HCT116 (cell line): ENCODE results near the gene AQP7. TPM values are rescaled to one million over a fixed set of nuclear protein-coding genes. Genes with fewer than 3 reads are reported as not detected.

Experiments
- ATAC-seq: fragments of 200-7000 bp; cut with Tn5 transposase; 2 replicates; pipeline ENCODE4 v1.9.1; 2020; ENCODE audit warnings: mild to moderate bottlenecking, moderate library complexity
- BruUV-seq: library from RNA; stranded (reverse); fragments of 400-500 nt; replicated peaks from 2 replicates; lab custom pipeline; 2021; lab: Mats Ljungman, UMichigan
- CTCF ChIA-PET: fragments of 300-600 bp; sonication (Branson Sonifier 250); formaldehyde crosslinking; loops from one replicate; lab custom pipeline; 2021; ENCODE audit warnings: antibody characterized with exemption; lab: Charles Lee
- POLR2A ChIA-PET: fragments of 300-600, 350-600 bp; sonication (Branson Sonifier 250); formaldehyde crosslinking; loops from one replicate; lab custom pipeline; 2021; ENCODE audit warnings: antibody characterized with exemption; lab: Charles Lee
- RAD21 ChIA-PET, 2 experiments: fragments of 300-600 bp; sonication (Branson Sonifier 250); formaldehyde crosslinking; loops; one replicate each; lab custom pipeline; 2023; ENCODE audit warnings: low total read pairs in 2 of 2; ENCODE audit not compliant: uncharacterized antibody in 2 of 2, unreplicated experiment in 2 of 2, low non-redundant PET in 1 of 2; lab: Charles Lee
- DNase-seq: peaks from one replicate; pipeline ENCODE4 v3.0.0-alpha.2; 2010; ENCODE audit warnings: low read depth, low spot score
- H2AFZ ChIP-seq: fragments of 200-600 bp; shearing (Covaris generic), sonication (generic); 2 replicates; pipeline ENCODE4 v1.6.1; 2017; ENCODE audit warnings: low read depth, mixed run types, mixed read lengths, antibody characterized with exemption, low read length; ENCODE audit not compliant: poor library complexity, severe bottlenecking
- H3K27ac ChIP-seq: 2 replicates; pipeline ENCODE4 v1.5.1; 2012; ENCODE audit warnings: low read depth, low read length
- H3K27me3 ChIP-seq: fragments of 200-600 bp; sonication (generic); 2 replicates; pipeline ENCODE4 v1.6.1; 2016; ENCODE audit warnings: mixed run types, low read length, mixed read lengths; ENCODE audit not compliant: insufficient read depth
- H3K36me3 ChIP-seq, 2 experiments: fragments of 200-500 bp in 1 of 2; fragments of 200-600 bp in 1 of 2; sonication (Bioruptor generic) in 1 of 2; sonication (generic) in 1 of 2; 2 replicates each; pipeline versions ENCODE4 v1.5.1 to v1.6.1; 2014 to 2016; ENCODE audit warnings: low read length in 2 of 2, inconsistent platforms in 1 of 2, mixed read lengths in 1 of 2, mixed run types in 1 of 2; ENCODE audit not compliant: insufficient read depth in 2 of 2, control insufficient read depth in 1 of 2
- H3K4me1 ChIP-seq, 2 experiments: fragments of 200-600 bp in 1 of 2; sonication (generic) in 1 of 2; 2 replicates each; pipeline versions ENCODE4 v1.5.1 to v1.6.1; 2012 to 2017; ENCODE audit warnings: low read length in 2 of 2, inconsistent platforms in 1 of 2, mild to moderate bottlenecking in 1 of 2, mixed read lengths in 1 of 2, mixed run types in 1 of 2, moderate library complexity in 1 of 2; ENCODE audit not compliant: insufficient read depth in 2 of 2, control insufficient read depth in 1 of 2
- H3K4me2 ChIP-seq: fragments of 200-600 bp; sonication (generic); 2 replicates; pipeline ENCODE4 v1.6.1; 2017; ENCODE audit warnings: mixed run types, low read length, mixed read lengths
- H3K4me3 ChIP-seq, 2 experiments: fragments of 200-600 bp in 1 of 2; sonication (generic) in 1 of 2; replicated peaks in 1 of 2; 2 replicates each; pipeline ENCODE4 v1.5.1; 2011 to 2016; ENCODE audit warnings: low read length in 2 of 2, control low read depth in 1 of 2, low read depth in 1 of 2, mild to moderate bottlenecking in 1 of 2, mixed read lengths in 1 of 2, mixed run types in 1 of 2
- H3K79me2 ChIP-seq: fragments of 200-600 bp; sonication (generic); 2 replicates; pipeline ENCODE4 v1.6.1; 2017; ENCODE audit warnings: mild to moderate bottlenecking, mixed run types, low read length, moderate library complexity, mixed read lengths; ENCODE audit not compliant: insufficient read depth
- H3K9ac ChIP-seq: fragments of 200-600 bp; sonication (generic); 2 replicates; pipeline ENCODE4 v1.6.1; 2016; ENCODE audit warnings: low read length, mixed read lengths
- H3K9me2 ChIP-seq: fragments of 200-600 bp; sonication (generic), shearing (Covaris generic); 2 replicates; pipeline ENCODE4 v1.6.1; 2017; ENCODE audit warnings: mixed run types, mild to moderate bottlenecking, moderate library complexity; ENCODE audit not compliant: insufficient read depth
- H3K9me3 ChIP-seq, 2 experiments: fragments of 200-500 bp in 1 of 2; fragments of 200-600 bp in 1 of 2; sonication (Bioruptor generic) in 1 of 2; sonication (generic) in 1 of 2; 2 replicates each; pipeline ENCODE4 v1.6.1; 2014 to 2017; ENCODE audit warnings: low read length in 2 of 2, mixed read lengths in 2 of 2, inconsistent platforms in 1 of 2, low read depth in 1 of 2, mild to moderate bottlenecking in 1 of 2, mixed run types in 1 of 2, moderate library complexity in 1 of 2; ENCODE audit not compliant: control insufficient read depth in 1 of 2, insufficient read depth in 1 of 2
- H4K20me1 ChIP-seq: fragments of 200-600 bp; sonication (generic), shearing (Covaris generic); 2 replicates; pipeline ENCODE4 v1.6.1; 2017; ENCODE audit warnings: mixed run types, mild to moderate bottlenecking, moderate library complexity; ENCODE audit not compliant: insufficient read depth
- ATF3 ChIP-seq: IDR thresholded peaks from 2 replicates; pipeline ENCODE4 v1.6.1; 2012
- CBX3 ChIP-seq: IDR thresholded peaks from 2 replicates; pipeline ENCODE4 v1.6.1; 2012; ENCODE audit warnings: low read depth
- CTCF ChIP-seq, 3 experiments: fragments of 200-600 bp in 1 of 3; sonication (generic) in 1 of 3; IDR thresholded peaks in 2 of 3; conservative IDR thresholded peaks in 1 of 3; 2 replicates each; pipeline ENCODE4 v1.5.1; 2012 to 2017; ENCODE audit warnings: low read depth in 2 of 3, low read length in 2 of 3, antibody characterized with exemption in 1 of 3, borderline replicate concordance in 1 of 3, control low read depth in 1 of 3, mild to moderate bottlenecking in 1 of 3, mixed read lengths in 1 of 3, mixed run types in 1 of 3, moderate library complexity in 1 of 3; ENCODE audit not compliant: insufficient read depth in 1 of 3
- ELF1 ChIP-seq: IDR thresholded peaks from 2 replicates; pipeline ENCODE4 v1.6.1; 2012; ENCODE audit warnings: low read depth, borderline replicate concordance
- EZH2 ChIP-seq: fragments of 200-600 bp; sonication (generic); IDR thresholded peaks from 2 replicates; pipeline ENCODE4 v1.6.1; 2017; ENCODE audit warnings: antibody characterized with exemption, mixed run types
- FOSL1 ChIP-seq: IDR thresholded peaks from 2 replicates; pipeline ENCODE4 v1.6.1; 2012; ENCODE audit warnings: low read depth
- POLR2AphosphoS5 ChIP-seq: IDR thresholded peaks from 2 replicates; pipeline ENCODE4 v1.6.1; 2011; ENCODE audit warnings: mild to moderate bottlenecking, low read depth, low read length, moderate library complexity
- RAD21 ChIP-seq: IDR thresholded peaks from 2 replicates; pipeline ENCODE4 v1.6.1; 2012; ENCODE audit warnings: low read depth, mild to moderate bottlenecking
- SIN3A ChIP-seq: IDR thresholded peaks from 2 replicates; pipeline ENCODE4 v1.6.1; 2012; ENCODE audit warnings: low read depth
- SP1 ChIP-seq: IDR thresholded peaks from 2 replicates; pipeline ENCODE4 v1.6.1; 2012; ENCODE audit warnings: low read depth
- SRF ChIP-seq: IDR thresholded peaks from 2 replicates; pipeline ENCODE4 v1.6.1; 2012; ENCODE audit warnings: low read depth
- YY1 ChIP-seq: IDR thresholded peaks from 2 replicates; pipeline ENCODE4 v1.6.1; 2011; ENCODE audit warnings: low read length, low read depth, moderate library complexity, mild to moderate bottlenecking; ENCODE audit not compliant: insufficient replicate concordance; ENCODE audit errors: extremely low read depth
- ZBTB33 ChIP-seq: IDR thresholded peaks from 2 replicates; pipeline ENCODE4 v1.6.1; 2011; ENCODE audit warnings: mild to moderate bottlenecking, low read length, moderate library complexity; ENCODE audit not compliant: insufficient replicate concordance; ENCODE audit errors: extremely low read depth
- ZFX ChIP-seq: fragments of 450-650 bp; IDR thresholded peaks from 2 replicates; pipeline ENCODE4 v1.6.1; 2017
- ZNF274 ChIP-seq: fragments of 200-500 bp; sonication (Bioruptor generic); IDR thresholded peaks from 2 replicates; pipeline ENCODE4 v1.6.1; 2014; ENCODE audit warnings: mild to moderate bottlenecking, low read depth, low read length, inconsistent platforms
- intact Hi-C: fragments of 100-400 bp; cut with micrococcal nuclease; formaldehyde crosslinking; loops from 2 replicates; pipeline ENCODE4 v1.10.0; 2022
- total RNA-seq: library from RNA; stranded (reverse); gene quantifications from one replicate; pipeline ENCODE4 v1.2.1, GENCODE V29; 2021; ENCODE audit not compliant: unreplicated experiment

The AQP7 gene
- total RNA-seq, 1 experiment from 2014 or later: 0.96 TPM

GRCh38 chr9:33350310-33350709 lies 52.1 kb downstream of the AQP7 start:
- Histone ChIP-seq H3K36me3 (peaks cover 25 to 26% of the 10 kb centered on the region in 2 experiments), H4K20me1 (no peaks in the 10 kb centered on the region), H3K79me2 (no peaks in the 10 kb centered on the region), H3K27me3 (no peaks in the 10 kb centered on the region), H2AFZ (no peak overlapping the region), H3K9me2 (no peaks in the 10 kb centered on the region), H3K9ac (no peak overlapping the region), H3K4me3 (no peak overlapping the region), H3K4me2 (no peak overlapping the region), H3K9me3 (no peaks in the 10 kb centered on the region), H3K4me1 (no peaks in the 10 kb centered on the region), H3K27ac (no peak overlapping the region)
- CTCF ChIA-PET: interaction anchor here (1.0 kb wide), 2 partner anchors 22 to 103 kb away, joined by 3 read pairs; no protein-coding TSS in a partner anchor
- no peak for DNase-seq
- POLR2A ChIA-PET: no interaction called here
- no peak for TF ChIP-seq CBX3
- no peak for TF ChIP-seq ZNF274
- TF ChIP-seq SP1: no peak
- no peak for TF ChIP-seq EZH2
- TF ChIP-seq ELF1: no peak
- TF ChIP-seq FOSL1: no peak
- no peak for TF ChIP-seq YY1
- TF ChIP-seq SRF: no peak
- no peak for TF ChIP-seq CTCF (IDR thresholded peaks at IDR 0.05 in 2 of 3, conservative IDR thresholded peaks at IDR 0.05 in 1 of 3; ENCODE audit: borderline replicate concordance in 1 of 3, insufficient read depth in 1 of 3, low read depth in 2 of 3, low read length in 2 of 3)
- no peak for TF ChIP-seq RAD21
- TF ChIP-seq ATF3: no peak
- no peak for TF ChIP-seq ZFX
- TF ChIP-seq SIN3A: no peak
- TF ChIP-seq ZBTB33: no peak
- TF ChIP-seq POLR2AphosphoS5: no peak
- intact Hi-C loops: loop anchor here (10.0 kb wide), 1 partner anchor 64 kb away; no protein-coding TSS in a partner anchor
- RAD21 ChIA-PET: no interaction called here
- no TSS peak for BruUV-seq
- no peak for ATAC-seq
